Fibroblast of skin of right quadriceps (primary cell): ENCODE results near the gene SPRED2.
"Not testable (repeated sequence)": the region's sequence is repeated elsewhere in the genome, so short reads cannot be mapped to it uniquely, and the experiment has no call there.

Source experiments
- DNase-seq: peaks from one replicate; pipeline ENCODE4 v3.0.0-alpha.2; 2013

Gene SPRED2

GRCh38 chr2:65337915-65338314 is 94.5 kb downstream of the SPRED2 start:
- not testable (repeated sequence) for DNase-seq

- DNase-seq = no peak
Observed at GRCh38 chr2:65334714-65335113, 97.7 kb downstream of the SPRED2 start.

- no peak for DNase-seq
Observed at GRCh38 chr2:65331336-65332025, 100.9 kb downstream of the SPRED2 start.

GRCh38 chr2:65329525-65329924 is 102.9 kb downstream of the SPRED2 start:
- no peak for DNase-seq

GRCh38 chr2:65326276-65326675 is 106.1 kb downstream of the SPRED2 start:
- no peak for DNase-seq

GRCh38 chr2:65325066-65325465 is 107.3 kb downstream of the SPRED2 start:
- no peak for DNase-seq

GRCh38 chr2:65320946-65321345 is 111.5 kb downstream of the SPRED2 start:
- DNase-seq = no peak

- DNase-seq = peak; percentile 95
Observed at GRCh38 chr2:65320042-65320725, 112.2 kb downstream of the SPRED2 start.

- DNase-seq = no peak
Observed at GRCh38 chr2:65319674-65320041, 112.7 kb downstream of the SPRED2 start.

GRCh38 chr2:65319072-65319673 is 113.2 kb downstream of the SPRED2 start:
- no peak for DNase-seq

GRCh38 chr2:65317841-65318240 is 114.6 kb downstream of the SPRED2 start:
- no peak for DNase-seq

- not testable (repeated sequence) for DNase-seq
Observed at GRCh38 chr2:65317351-65317750, 115.0 kb downstream of the SPRED2 start.

GRCh38 chr2:65316072-65316471 is 116.3 kb downstream of the SPRED2 start:
- DNase-seq = peak; percentile 67

- no peak for DNase-seq
Observed at GRCh38 chr2:65314801-65315441, 117.5 kb downstream of the SPRED2 start.

- DNase-seq = no peak
Observed at GRCh38 chr2:65313954-65314256, 118.5 kb downstream of the SPRED2 start.

GRCh38 chr2:65313126-65313953 is 119.1 kb downstream of the SPRED2 start:
- DNase-seq = peak; percentile 40

GRCh38 chr2:65311596-65311995 is 120.8 kb downstream of the SPRED2 start:
- DNase-seq = no peak

GRCh38 chr2:65311049-65311448 is 121.3 kb downstream of the SPRED2 start:
- DNase-seq = no peak

GRCh38 chr2:65309699-65310098 is 122.7 kb downstream of the SPRED2 start:
- no peak for DNase-seq

GRCh38 chr2:65305934-65306333 is 126.5 kb downstream of the SPRED2 start:
- no peak for DNase-seq

- peak; percentile 95 for DNase-seq
Observed at GRCh38 chr2:65300761-65301711, 131.4 kb downstream of the SPRED2 start.
